K562 (cell line): ENCODE measurements around the gene BEX3. TPM values are rescaled to one million over a fixed set of nuclear protein-coding genes. Genes with fewer than 3 reads are reported as not detected.
A peak's percentile ranks its signal among the peaks of the same experiment; 100 is the strongest.

Experiments used
- ATF1 ChIP-seq, 2 experiments: fragments of 450-650 bp in 1 of 2; IDR thresholded peaks; 2 replicates each; pipeline ENCODE4 v1.6.1; 2016; ENCODE audit warnings: missing compliant biosample characterization in 1 of 2, missing genetic modification characterization in 1 of 2
- ATF7 ChIP-seq: fragments of 450-650 bp; IDR thresholded peaks from 2 replicates; pipeline ENCODE4 v1.7.1; 2014; ENCODE audit warnings: mild to moderate bottlenecking, moderate library complexity
- BRF2 ChIP-seq: IDR thresholded peaks from 3 replicates; pipeline ENCODE4 v1.6.1; 2011; ENCODE audit warnings: borderline replicate concordance, mild to moderate bottlenecking; ENCODE audit not compliant: insufficient read length, insufficient read depth
- CREBBP ChIP-seq: IDR thresholded peaks from one replicate; pipeline ENCODE4 v1.6.1; 2012; ENCODE audit warnings: low read depth, mild to moderate bottlenecking, control low read depth, inconsistent platforms, low read length
- FOSL1 ChIP-seq: fragments of 200-800 bp; sonication (Bioruptor generic); conservative IDR thresholded peaks from 2 replicates; pipeline ENCODE4 v1.6.1; 2016; ENCODE audit warnings: missing genetic modification characterization, missing compliant biosample characterization
- KLF13 ChIP-seq: fragments of 450-650 bp; IDR thresholded peaks from 2 replicates; pipeline ENCODE4 v1.6.1; 2016; ENCODE audit warnings: missing genetic modification characterization, low read depth, mild to moderate bottlenecking, missing compliant biosample characterization, moderate library complexity, borderline replicate concordance
- NFRKB ChIP-seq: fragments of 450-650 bp; IDR thresholded peaks from 2 replicates; pipeline ENCODE4 v1.6.1; 2016; ENCODE audit warnings: low read depth
- PHF8 ChIP-seq: fragments of 200-600 bp; sonication (generic); IDR thresholded peaks from 2 replicates; pipeline ENCODE4 v1.6.1; 2012; ENCODE audit warnings: mixed run types, mild to moderate bottlenecking, inconsistent platforms, low read length, moderate library complexity, borderline replicate concordance
- POLR2H ChIP-seq: IDR thresholded peaks from 2 replicates; pipeline ENCODE4 v1.6.1; 2016; ENCODE audit warnings: missing genetic modification characterization, low read depth, mild to moderate bottlenecking, control low read depth, missing compliant biosample characterization, moderate library complexity
- PRMT5 ChIP-seq: sonication (generic); formaldehyde crosslinking; IDR thresholded peaks from 2 replicates; pipeline ENCODE4 v1.5.0; 2020; ENCODE audit warnings: missing genetic modification reagents
- SMARCA4 ChIP-seq: fragments of 450-650 bp; IDR thresholded peaks from 2 replicates; pipeline ENCODE4 v1.6.1; 2016
- SMARCC2 ChIP-seq: fragments of 450-650 bp; IDR thresholded peaks from 2 replicates; pipeline ENCODE4 v1.6.1; 2017; ENCODE audit warnings: antibody characterized with exemption, moderate library complexity, mild to moderate bottlenecking, low read depth
- ZNF24 ChIP-seq: fragments of 450-650 bp; IDR thresholded peaks from 2 replicates; pipeline ENCODE4 v1.6.1; 2016
- ZNF3 ChIP-seq: fragments of 250-450 bp; sonication (Bioruptor Pico); IDR thresholded peaks from 2 replicates; pipeline ENCODE4 v1.5.0; 2021; ENCODE audit warnings: mild to moderate bottlenecking, moderate library complexity
- ZNF584 ChIP-seq: fragments of 200-800 bp; sonication (Bioruptor generic); IDR thresholded peaks from 2 replicates; pipeline ENCODE4 v1.6.1; 2016; ENCODE audit warnings: low read depth, mild to moderate bottlenecking, missing genetic modification characterization, missing compliant biosample characterization
- ZNF740 ChIP-seq, 3 experiments: fragments of 200-800 bp in 1 of 3; sonication (Bioruptor generic) in 1 of 3; sonication (generic) in 1 of 3; formaldehyde crosslinking in 1 of 3; IDR thresholded peaks; 2 replicates each; pipeline versions ENCODE4 v1.6.1 to v1.8.0; 2016 to 2022; ENCODE audit warnings: mild to moderate bottlenecking in 2 of 3, missing compliant biosample characterization in 2 of 3, missing genetic modification characterization in 2 of 3, missing genetic modification reagents in 1 of 3
- ZSCAN32 ChIP-seq: fragments of 450-650 bp; formaldehyde crosslinking; IDR thresholded peaks from 2 replicates; pipeline ENCODE4 v1.4.0; 2020; ENCODE audit warnings: mild to moderate bottlenecking, moderate library complexity
- polyA plus RNA-seq, 8 experiments: library from polyadenylated mRNA; depleted of rRNA in 4 of 8; stranded (reverse) in 5 of 8; unstranded in 3 of 8; fragments of >200 nt; fragmentation: Nextera tagmentation in 2 of 8; fragmentation: Illumina TruSeq in 1 of 8; extraction: Ambion mirVana in 2 of 8; extraction: Trizol in 1 of 8; gene quantifications; 2 replicates each; pipeline versions ENCODE4 v1.2.1 to v1.2.3, GENCODE V29; 2011 to 2014; ENCODE audit warnings: inconsistent platforms in 1 of 8, missing spikeins in 1 of 8
- total RNA-seq, 7 experiments: library from RNA; depleted of rRNA in 6 of 7; stranded (reverse); fragments of >200 nt in 6 of 7; fragmentation: Illumina TruSeq in 2 of 7; extraction: Trizol in 2 of 7; gene quantifications; 2 replicates each; pipeline versions ENCODE4 v1.2.1 to v1.2.3, GENCODE V29; 2011 to 2021; ENCODE audit warnings: low replicate concordance in 1 of 7
- TF ChIP-seq, protein P1 (sequence below): fragments of 250-450 bp; sonication (Bioruptor Pico); IDR thresholded peaks from 2 replicates; pipeline ENCODE4 v1.4.0; 2020

The BEX3 gene
- total and polyA plus RNA-seq, 9 of the 15 experiments (the other 6 are each of a cell fraction or from before 2014, with no cell fraction given), result 0.21 to 0.47 TPM; not detected in 7

DNA sequence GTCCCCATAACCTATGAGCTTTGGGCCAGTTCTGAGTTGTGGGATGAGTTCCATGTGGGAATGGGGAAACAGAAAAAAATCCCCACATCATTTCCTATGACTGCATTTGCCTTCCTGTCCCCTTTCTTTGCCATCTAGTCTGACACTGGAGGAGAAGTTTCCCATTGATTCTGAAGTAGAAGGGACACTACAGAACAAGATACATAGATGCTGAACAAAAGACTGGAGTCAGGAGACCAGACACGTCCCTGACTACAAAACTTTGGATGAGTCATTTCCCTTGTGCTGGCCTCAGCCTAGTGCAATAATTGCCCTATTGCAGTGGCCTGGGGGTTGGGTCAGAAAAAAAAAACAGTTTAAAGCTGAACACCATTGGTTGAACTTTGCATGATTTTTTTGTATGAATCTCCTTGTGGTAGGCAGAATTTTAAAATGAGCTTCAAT, 22.1 kb downstream of the BEX3 start (continued):
- TF ChIP-seq FOSL1 (tag) (peak; percentile 91), CREBBP (no peak), BRF2 (no peak), PRMT5 (CRISPR knock-in tag) (no peak), SMARCC2 (no peak), SMARCA4 (0 out of 2 replicates have a peak, but pooled peaks have one; percentile 48), NFRKB (no peak), PHF8 (no peak), ZNF3 (CRISPR knock-in tag) (no peak), ZNF24 (no peak), ATF1 (CRISPR knock-in tag; IDR thresholded peaks at IDR 0.05) (no peak), ATF1 (tag; IDR thresholded peaks at IDR 0.05) (no peak), KLF13 (tag) (no peak), ZNF584 (CRISPR knock-in tag) (peak; percentile 90; the same call in 1 of the 2 replicates), ZSCAN32 (CRISPR knock-in tag) (no peak), ZNF740 (CRISPR knock-in tag; IDR thresholded peaks at IDR 0.05) (no peak), ZNF740 (tag; IDR thresholded peaks at IDR 0.05) (no peak), POLR2H (tag) (peak; percentile 47; the same call in 1 of the 2 replicates), ATF7 (peak; percentile 27; the same call in 1 of the 2 replicates)
- TF ChIP-seq, protein P1, sequence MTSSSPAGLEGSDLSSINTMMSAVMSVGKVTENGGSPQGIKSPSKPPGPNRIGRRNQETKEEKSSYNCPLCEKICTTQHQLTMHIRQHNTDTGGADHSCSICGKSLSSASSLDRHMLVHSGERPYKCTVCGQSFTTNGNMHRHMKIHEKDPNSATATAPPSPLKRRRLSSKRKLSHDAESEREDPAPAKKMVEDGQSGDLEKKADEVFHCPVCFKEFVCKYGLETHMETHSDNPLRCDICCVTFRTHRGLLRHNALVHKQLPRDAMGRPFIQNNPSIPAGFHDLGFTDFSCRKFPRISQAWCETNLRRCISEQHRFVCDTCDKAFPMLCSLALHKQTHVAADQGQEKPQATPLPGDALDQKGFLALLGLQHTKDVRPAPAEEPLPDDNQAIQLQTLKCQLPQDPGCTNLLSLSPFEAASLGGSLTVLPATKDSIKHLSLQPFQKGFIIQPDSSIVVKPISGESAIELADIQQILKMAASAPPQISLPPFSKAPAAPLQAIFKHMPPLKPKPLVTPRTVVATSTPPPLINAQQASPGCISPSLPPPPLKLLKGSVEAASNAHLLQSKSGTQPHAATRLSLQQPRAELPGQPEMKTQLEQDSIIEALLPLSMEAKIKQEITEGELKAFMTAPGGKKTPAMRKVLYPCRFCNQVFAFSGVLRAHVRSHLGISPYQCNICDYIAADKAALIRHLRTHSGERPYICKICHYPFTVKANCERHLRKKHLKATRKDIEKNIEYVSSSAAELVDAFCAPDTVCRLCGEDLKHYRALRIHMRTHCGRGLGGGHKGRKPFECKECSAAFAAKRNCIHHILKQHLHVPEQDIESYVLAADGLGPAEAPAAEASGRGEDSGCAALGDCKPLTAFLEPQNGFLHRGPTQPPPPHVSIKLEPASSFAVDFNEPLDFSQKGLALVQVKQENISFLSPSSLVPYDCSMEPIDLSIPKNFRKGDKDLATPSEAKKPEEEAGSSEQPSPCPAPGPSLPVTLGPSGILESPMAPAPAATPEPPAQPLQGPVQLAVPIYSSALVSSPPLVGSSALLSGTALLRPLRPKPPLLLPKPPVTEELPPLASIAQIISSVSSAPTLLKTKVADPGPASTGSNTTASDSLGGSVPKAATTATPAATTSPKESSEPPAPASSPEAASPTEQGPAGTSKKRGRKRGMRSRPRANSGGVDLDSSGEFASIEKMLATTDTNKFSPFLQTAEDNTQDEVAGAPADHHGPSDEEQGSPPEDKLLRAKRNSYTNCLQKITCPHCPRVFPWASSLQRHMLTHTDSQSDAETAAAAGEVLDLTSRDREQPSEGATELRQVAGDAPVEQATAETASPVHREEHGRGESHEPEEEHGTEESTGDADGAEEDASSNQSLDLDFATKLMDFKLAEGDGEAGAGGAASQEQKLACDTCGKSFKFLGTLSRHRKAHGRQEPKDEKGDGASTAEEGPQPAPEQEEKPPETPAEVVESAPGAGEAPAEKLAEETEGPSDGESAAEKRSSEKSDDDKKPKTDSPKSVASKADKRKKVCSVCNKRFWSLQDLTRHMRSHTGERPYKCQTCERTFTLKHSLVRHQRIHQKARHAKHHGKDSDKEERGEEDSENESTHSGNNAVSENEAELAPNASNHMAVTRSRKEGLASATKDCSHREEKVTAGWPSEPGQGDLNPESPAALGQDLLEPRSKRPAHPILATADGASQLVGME (CRISPR knock-in tag), result no peak
